Testis (tissue), 3 donors: ENCODE results near the gene HAO2. TPM values are rescaled to one million over a fixed set of nuclear protein-coding genes. Genes with fewer than 3 reads are reported as not detected.
A peak's percentile ranks its signal among the peaks of the same experiment; 100 is the strongest.

Experiments used
- DNase-seq: peaks from one replicate; pipeline ENCODE4 v3.0.0-alpha.2; 2019
- H3K27ac ChIP-seq, 2 donors: fragments of 200-600 bp; sonication (generic); one replicate each; pipeline ENCODE4 v1.5.1; 2019
- H3K27me3 ChIP-seq: fragments of 200-600 bp; sonication (generic); one replicate; pipeline ENCODE4 v1.5.1; 2019
- H3K36me3 ChIP-seq: fragments of 200-600 bp; sonication (generic); one replicate; pipeline ENCODE4 v1.5.1; 2017; ENCODE audit warnings: low read depth; ENCODE audit errors: missing control alignments
- H3K4me1 ChIP-seq: fragments of 200-600 bp; sonication (generic); one replicate; pipeline ENCODE4 v1.5.1; 2019
- H3K4me3 ChIP-seq, 2 donors: fragments of 200-600 bp; sonication (generic); one replicate each; pipeline ENCODE4 v1.5.1; 2017 to 2019
- H3K9me3 ChIP-seq: fragments of 200-600 bp; sonication (generic); one replicate; pipeline ENCODE4 v1.5.1; 2017
- POLR2A ChIP-seq: fragments of 450-650 bp; IDR thresholded peaks from one replicate; pipeline ENCODE4 v1.6.1; 2017; ENCODE audit warnings: antibody characterized with exemption, mild to moderate bottlenecking, moderate library complexity
- WGBS, 2 donors: methylation state at CpG; one replicate each; pipeline ENCODE4 v1.1.5; 2018; 5-methylcytosine and 5-hydroxymethylcytosine counted together
- intact Hi-C: fragments of 100-400 bp; cut with DNase I; formaldehyde crosslinking; loops from one replicate; pipeline ENCODE4 v1.15.1; 2023; ENCODE audit warnings: low total_unique reads
- polyA plus RNA-seq: library from polyadenylated mRNA; stranded (reverse); fragments of 350-450 nt; fragmentation: Illumina TruSeq; extraction: RNeasy Lipid Tissue Mini Kit (QIAGEN cat#74804); gene quantifications from one replicate; pipeline ENCODE4 v1.2.3, GENCODE V29; 2014; ENCODE audit warnings: low read depth, low replicate concordance; ENCODE audit not compliant: insufficient read depth
- total RNA-seq, 2 donors: library from RNA; depleted of rRNA; stranded (reverse); fragments of >200 nt; gene quantifications; one replicate each; pipeline ENCODE4 v1.2.3, GENCODE V29; 2016
- TF ChIP-seq, protein P1 (sequence below), 3 experiments: fragments of 450-650 bp in 2 of 3; fragments of 200-600 bp in 1 of 3; sonication (generic) in 1 of 3; IDR thresholded peaks; one replicate each; pipeline ENCODE4 v1.5.1; 2016 to 2019; ENCODE audit warnings: antibody characterized with exemption in 3 of 3, mild to moderate bottlenecking in 2 of 3, moderate library complexity in 1 of 3

HAO2 gene
- total and polyA plus RNA-seq, 3 donors from 2014 or later = not detected

DNA sequence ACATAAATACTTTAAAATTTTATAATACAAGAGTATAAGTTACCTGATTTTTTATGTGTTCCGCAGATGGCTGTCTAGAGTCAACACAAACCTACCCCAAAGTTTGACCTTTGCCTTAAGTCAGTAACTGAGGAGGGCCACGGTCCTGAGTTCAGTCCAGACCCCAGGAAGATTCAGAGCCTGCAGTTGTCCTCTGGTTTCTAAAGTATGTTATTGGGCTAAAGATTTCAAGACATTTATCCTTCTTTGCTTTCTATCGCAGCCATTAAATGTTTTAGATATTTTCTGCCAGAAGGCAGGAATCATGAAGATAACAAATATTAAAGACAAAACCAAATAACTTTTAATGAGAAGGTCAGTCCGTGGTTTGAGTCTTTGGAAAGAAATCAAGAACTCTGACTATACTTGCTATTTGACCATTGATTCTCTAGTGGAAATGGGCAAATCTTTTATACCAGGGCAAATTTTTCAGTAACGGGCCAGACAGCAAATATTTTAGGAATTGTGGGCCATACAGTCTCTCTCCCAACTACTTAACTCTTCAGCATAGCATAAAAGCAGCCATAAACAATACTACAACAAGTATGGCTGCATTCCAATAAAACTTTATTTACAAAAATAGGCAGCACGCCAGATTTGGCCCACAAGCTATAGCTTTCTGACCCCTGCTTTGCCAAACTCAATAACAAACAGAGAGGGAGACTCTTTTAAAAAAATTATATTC, 38.0 kb upstream of the HAO2 start:
- no peak overlapping the region for H3K4me3 ChIP-seq
- DNase-seq = no peak
- no peaks in the 10 kb centered on the region for H3K27me3 ChIP-seq
- H3K9me3 ChIP-seq = no peaks in the 10 kb centered on the region
- no peaks in the 10 kb centered on the region for H3K36me3 ChIP-seq
- H3K4me1 ChIP-seq = peaks cover 25% of the 10 kb centered on the region
- 52 to 67% methylated on average over 6 of the region's 6 CpGs for WGBS, 2 donors
- intact Hi-C loops = no loop called here
- TF ChIP-seq, protein P1, sequence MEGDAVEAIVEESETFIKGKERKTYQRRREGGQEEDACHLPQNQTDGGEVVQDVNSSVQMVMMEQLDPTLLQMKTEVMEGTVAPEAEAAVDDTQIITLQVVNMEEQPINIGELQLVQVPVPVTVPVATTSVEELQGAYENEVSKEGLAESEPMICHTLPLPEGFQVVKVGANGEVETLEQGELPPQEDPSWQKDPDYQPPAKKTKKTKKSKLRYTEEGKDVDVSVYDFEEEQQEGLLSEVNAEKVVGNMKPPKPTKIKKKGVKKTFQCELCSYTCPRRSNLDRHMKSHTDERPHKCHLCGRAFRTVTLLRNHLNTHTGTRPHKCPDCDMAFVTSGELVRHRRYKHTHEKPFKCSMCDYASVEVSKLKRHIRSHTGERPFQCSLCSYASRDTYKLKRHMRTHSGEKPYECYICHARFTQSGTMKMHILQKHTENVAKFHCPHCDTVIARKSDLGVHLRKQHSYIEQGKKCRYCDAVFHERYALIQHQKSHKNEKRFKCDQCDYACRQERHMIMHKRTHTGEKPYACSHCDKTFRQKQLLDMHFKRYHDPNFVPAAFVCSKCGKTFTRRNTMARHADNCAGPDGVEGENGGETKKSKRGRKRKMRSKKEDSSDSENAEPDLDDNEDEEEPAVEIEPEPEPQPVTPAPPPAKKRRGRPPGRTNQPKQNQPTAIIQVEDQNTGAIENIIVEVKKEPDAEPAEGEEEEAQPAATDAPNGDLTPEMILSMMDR (IDR thresholded peaks at IDR 0.05) = no peak
- no peak for TF ChIP-seq POLR2A
- peak overlapping the region in 1 of 2 donors; percentile 59 for H3K27ac ChIP-seq

DNA sequence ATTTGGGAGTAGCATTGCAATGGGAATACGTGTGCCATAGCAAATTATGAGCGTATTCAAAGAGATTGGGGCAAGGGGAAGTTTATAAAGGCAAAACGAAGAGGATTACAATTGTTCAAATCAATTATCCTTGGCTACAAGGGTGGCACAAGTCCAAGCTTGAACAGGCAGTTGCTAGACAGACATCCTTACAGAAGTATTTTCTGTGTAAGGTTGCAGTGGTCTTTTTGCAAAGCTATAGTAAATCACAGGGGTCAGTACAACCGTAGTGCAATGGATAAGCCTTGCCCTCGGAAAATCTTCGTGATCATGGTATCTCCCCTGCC, 37.4 kb upstream of the HAO2 start:
- DNase-seq = no peak
- no peaks in the 10 kb centered on the region for H3K9me3 ChIP-seq
- H3K4me3 ChIP-seq = no peak overlapping the region
- H3K27ac ChIP-seq = peak overlapping the region in 1 of 2 donors; percentile 59
- H3K36me3 ChIP-seq = no peaks in the 10 kb centered on the region
- TF ChIP-seq POLR2A = no peak
- TF ChIP-seq, protein P1 (IDR thresholded peaks at IDR 0.05) = no peak
- WGBS, 2 donors = 77 to 82% methylated on average over 6 of the region's 6 CpGs
- peaks cover 25% of the 10 kb centered on the region for H3K4me1 ChIP-seq
- no peaks in the 10 kb centered on the region for H3K27me3 ChIP-seq
- intact Hi-C loops = no loop called here

DNA sequence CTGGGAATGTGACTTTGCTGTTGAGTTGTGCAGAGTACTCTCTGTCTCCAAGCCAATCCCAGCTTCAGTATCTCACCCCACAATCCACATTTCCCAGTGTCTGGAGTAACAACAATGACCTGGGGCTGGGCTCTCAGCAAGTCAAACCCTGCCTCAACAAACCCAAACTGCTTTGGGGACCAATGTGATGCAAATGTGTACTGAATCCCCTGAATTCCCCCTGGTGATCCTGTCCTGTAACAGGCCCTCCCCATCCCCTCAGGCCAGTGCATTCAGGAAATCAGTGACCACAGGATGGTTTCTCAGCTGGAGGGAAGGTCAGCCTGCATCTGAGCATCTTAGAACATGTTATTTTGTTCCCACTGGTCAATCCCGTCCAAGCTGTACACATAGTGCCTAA, 36.7 kb upstream of the HAO2 start:
- Histone ChIP-seq H3K36me3 (no peaks in the 10 kb centered on the region), H3K4me3 (no peak overlapping the region), H3K27me3 (no peaks in the 10 kb centered on the region), H3K9me3 (no peaks in the 10 kb centered on the region), H3K4me1 (peaks cover 25% of the 10 kb centered on the region), H3K27ac (no peak overlapping the region)
- TF ChIP-seq, protein P1 (IDR thresholded peaks at IDR 0.05) = no peak
- no peak for TF ChIP-seq POLR2A
- no peak for DNase-seq
- WGBS, 2 donors = 50 to 100% methylated on average over 1 of the region's 1 CpG
- intact Hi-C loops = no loop called here

DNA sequence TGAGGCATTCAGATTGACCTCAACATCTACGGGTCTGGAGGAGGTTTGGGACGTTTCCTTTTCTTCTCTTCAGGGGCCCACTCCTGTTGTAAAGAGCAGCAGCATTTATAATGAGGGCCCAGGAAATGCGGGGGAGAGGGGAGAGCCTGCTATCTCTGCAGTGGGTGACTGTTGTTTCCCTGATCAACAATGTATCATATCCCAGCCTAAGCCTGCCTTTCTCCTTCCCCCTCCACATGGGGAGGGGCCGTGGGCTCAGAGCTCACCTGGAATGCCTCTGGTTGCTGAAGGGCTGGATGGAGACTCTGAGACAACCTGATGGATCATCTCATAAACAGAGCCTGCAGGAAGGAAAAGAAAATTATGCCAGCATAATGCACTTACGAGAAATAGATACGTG, 36.0 kb upstream of the HAO2 start:
- H3K36me3 ChIP-seq = no peaks in the 10 kb centered on the region
- no peaks in the 10 kb centered on the region for H3K9me3 ChIP-seq
- no peak overlapping the region for H3K4me3 ChIP-seq
- peaks cover 25% of the 10 kb centered on the region for H3K4me1 ChIP-seq
- peak; percentile 49 for DNase-seq
- intact Hi-C loops = no loop called here
- H3K27ac ChIP-seq = no peak overlapping the region
- WGBS, 2 donors = 48 to 54% methylated on average over 6 of the region's 6 CpGs
- TF ChIP-seq POLR2A = no peak
- TF ChIP-seq, protein P1 (IDR thresholded peaks at IDR 0.05) = no peak
- H3K27me3 ChIP-seq = no peaks in the 10 kb centered on the region
